K562 (cell line): ENCODE data around the gene SETD1B. TPM values are rescaled to one million over a fixed set of nuclear protein-coding genes. Genes with fewer than 3 reads are reported as not detected.

Experiments used
- ATAC-seq: fragments of 200-7000 bp; cut with Tn5 transposase; 3 replicates; pipeline ENCODE4 v1.9.1; 2020; ENCODE audit warnings: moderate library complexity
- BruUV-seq: library from RNA; stranded (reverse); fragments of 400-500 nt; replicated peaks from 2 replicates; lab custom pipeline; 2021; lab: Mats Ljungman, UMichigan
- CTCF ChIA-PET: fragments of 300-600 bp; formaldehyde crosslinking; extraction: SDS; loops from one replicate; lab custom pipeline; 2021; ENCODE audit warnings: low intra/inter-chr PET ratio; lab: Yijun Ruan, JAX
- POLR2A ChIA-PET: fragments of 300-600, 350-650 bp; sonication (Branson Sonifier 250); formaldehyde crosslinking; extraction: SDS; loops from one replicate; lab custom pipeline; 2021; ENCODE audit warnings: antibody characterized with exemption, inconsistent platforms; lab: Yijun Ruan, JAX
- DNase-seq, 4 experiments: peaks; one replicate each; pipeline versions ENCODE4 v3.0.0 to v3.0.0-alpha.2; 2011 to 2018; ENCODE audit warnings: low spot score in 3 of 4, mixed read lengths in 3 of 4; ENCODE audit errors: extremely low read depth in 1 of 4
- FAIRE-seq: peaks from 2 replicates; lab custom pipeline; 2011; peaks lifted over from hg19 to GRCh38; lab: Jason Lieb, UNC
- H2AFZ ChIP-seq: 2 replicates; pipeline ENCODE4 v1.6.0; 2011; ENCODE audit warnings: low read depth, low read length, control low read depth, inconsistent platforms
- H3K27ac ChIP-seq: fragments of 200-600 bp; 3 replicates; pipeline ENCODE4 v1.8.0; 2011; ENCODE audit warnings: low read depth, mild to moderate bottlenecking, control low read depth, inconsistent platforms, low read length, moderate library complexity, mixed read lengths; ENCODE audit errors: extremely low read depth
- H3K27me3 ChIP-seq, 2 experiments: fragments of 300-600 bp in 1 of 2; 2 replicates in 1 of 2; 3 replicates in 1 of 2; pipeline versions ENCODE4 v1.6.0 to v1.8.0; 2011; ENCODE audit warnings: inconsistent platforms in 2 of 2, low read length in 2 of 2, mild to moderate bottlenecking in 1 of 2, mixed read lengths in 1 of 2, moderate library complexity in 1 of 2; ENCODE audit not compliant: control insufficient read depth in 2 of 2, insufficient read depth in 2 of 2
- H3K36me3 ChIP-seq: fragments of 300-600 bp; 3 replicates; pipeline ENCODE4 v1.8.0; 2011; ENCODE audit warnings: mild to moderate bottlenecking, low read length, inconsistent platforms; ENCODE audit not compliant: control insufficient read depth, insufficient read depth
- H3K4me1 ChIP-seq, 2 experiments: fragments of 200-600 bp in 1 of 2; replicated peaks in 1 of 2; 2 replicates in 1 of 2; 3 replicates in 1 of 2; pipeline versions ENCODE4 v1.5.1 to v1.8.0; 2011; ENCODE audit warnings: inconsistent platforms in 2 of 2, low read length in 2 of 2, mild to moderate bottlenecking in 1 of 2, mixed read lengths in 1 of 2, moderate library complexity in 1 of 2; ENCODE audit not compliant: control insufficient read depth in 2 of 2, insufficient read depth in 2 of 2
- H3K4me2 ChIP-seq: 2 replicates; pipeline ENCODE4 v1.6.1; 2011; ENCODE audit warnings: low read length, control low read depth, inconsistent platforms, mixed read lengths; ENCODE audit not compliant: insufficient read depth
- H3K4me3 ChIP-seq: fragments of 200-600 bp; sonication (generic), shearing (Covaris generic); 2 replicates; pipeline ENCODE4 v1.5.1; 2016; ENCODE audit warnings: control low read depth, inconsistent platforms
- H3K79me2 ChIP-seq: fragments of 200-600 bp; 3 replicates; pipeline ENCODE4 v1.8.0; 2011; ENCODE audit warnings: low read length, inconsistent platforms; ENCODE audit not compliant: control insufficient read depth, insufficient read depth
- H3K9ac ChIP-seq, 2 experiments: 2 replicates each; pipeline versions ENCODE4 v1.6.0 to v1.6.1; 2011; ENCODE audit warnings: low read depth in 2 of 2, low read length in 2 of 2, control low read depth in 1 of 2, inconsistent platforms in 1 of 2, mild to moderate bottlenecking in 1 of 2, mixed read lengths in 1 of 2; ENCODE audit not compliant: insufficient read depth in 1 of 2
- H3K9me1 ChIP-seq: one replicate; pipeline ENCODE4 v1.6.0; 2011; ENCODE audit warnings: inconsistent platforms, mild to moderate bottlenecking, low read length, moderate library complexity; ENCODE audit not compliant: control insufficient read depth, insufficient read depth
- H3K9me3 ChIP-seq: replicated peaks from 2 replicates; pipeline ENCODE4 v1.5.1; 2011; ENCODE audit warnings: low read depth, low read length, inconsistent platforms; ENCODE audit not compliant: control insufficient read depth, insufficient read depth
- H4K20me1 ChIP-seq: replicated peaks from 2 replicates; pipeline ENCODE4 v1.6.1; 2011; ENCODE audit warnings: low read length, inconsistent platforms, mixed read lengths; ENCODE audit not compliant: control insufficient read depth, insufficient read depth
- E2F1 ChIP-seq: sonication (generic); formaldehyde crosslinking; IDR thresholded peaks from 2 replicates; pipeline ENCODE4 v1.8.1; 2023; ENCODE audit warnings: mild to moderate bottlenecking, missing genetic modification reagents, moderate library complexity
- L3MBTL2 ChIP-seq: fragments of 450-650 bp; IDR thresholded peaks from 2 replicates; pipeline ENCODE4 v1.6.1; 2016; ENCODE audit warnings: mild to moderate bottlenecking, moderate library complexity
- NRF1 ChIP-seq, 2 experiments: fragments of 450-650 bp; IDR thresholded peaks in 1 of 2; conservative IDR thresholded peaks in 1 of 2; 2 replicates each; pipeline ENCODE4 v1.6.1; 2014; ENCODE audit warnings: mild to moderate bottlenecking in 2 of 2
- POLR2AphosphoS2 ChIP-seq: IDR thresholded peaks from 2 replicates; pipeline ENCODE4 v1.6.1; 2012; ENCODE audit warnings: low read length, improper control_type of control experiment
- POLR2AphosphoS5 ChIP-seq: IDR thresholded peaks from 2 replicates; pipeline ENCODE4 v1.6.1; 2011; ENCODE audit warnings: mild to moderate bottlenecking, low read depth, low read length, moderate library complexity; ENCODE audit not compliant: control insufficient read depth, insufficient read depth
- RBFOX2 ChIP-seq: fragments of 200-400 bp; formaldehyde crosslinking; IDR thresholded peaks from 2 replicates; pipeline ENCODE4 v1.6.1; 2017; ENCODE audit warnings: low read depth, mild to moderate bottlenecking, low read length, moderate library complexity
- SMARCE1 ChIP-seq: fragments of 450-650 bp; IDR thresholded peaks from 2 replicates; pipeline ENCODE4 v1.7.1; 2016; ENCODE audit warnings: mild to moderate bottlenecking
- ZBTB7A ChIP-seq: IDR thresholded peaks from 2 replicates; pipeline ENCODE4 v1.6.1; 2011; ENCODE audit warnings: low read depth, mild to moderate bottlenecking, low read length, moderate library complexity, borderline replicate concordance; ENCODE audit not compliant: control insufficient read depth
- ZNF740 ChIP-seq, 3 experiments: fragments of 200-800 bp in 1 of 3; sonication (Bioruptor generic) in 1 of 3; sonication (generic) in 1 of 3; formaldehyde crosslinking in 1 of 3; IDR thresholded peaks; 2 replicates each; pipeline versions ENCODE4 v1.6.1 to v1.8.0; 2016 to 2022; ENCODE audit warnings: mild to moderate bottlenecking in 2 of 3, missing compliant biosample characterization in 2 of 3, missing genetic modification characterization in 2 of 3, missing genetic modification reagents in 1 of 3
- ZNF778 ChIP-seq: fragments of 450-650 bp; formaldehyde crosslinking; IDR thresholded peaks from 2 replicates; pipeline ENCODE4 v1.4.0; 2020; ENCODE audit warnings: mild to moderate bottlenecking, moderate library complexity
- WGBS: fragments of 100-300 bp; shearing (Covaris generic); methylation state at CpG from one replicate; pipeline ENCODE4 v1.1.6; 2016; ENCODE audit warnings: low coverage, mixed read lengths; ENCODE audit not compliant: insufficient coverage; ENCODE audit errors: missing lambda C conversion rate; 5-methylcytosine and 5-hydroxymethylcytosine counted together
- in situ Hi-C: fragments of 300-500 bp; cut with MboI; formaldehyde crosslinking; loops from 4 replicates; pipeline ENCODE4 v1.15.0; 2018; ENCODE audit warnings: inconsistent platforms, mixed read lengths
- intact Hi-C: fragments of 100-400 bp; cut with micrococcal nuclease; formaldehyde crosslinking; loops from 2 replicates; pipeline ENCODE4 v1.14.2; 2022
- polyA plus RNA-seq, 8 experiments: library from polyadenylated mRNA; depleted of rRNA in 4 of 8; stranded (reverse) in 5 of 8; unstranded in 3 of 8; fragments of >200 nt; fragmentation: Nextera tagmentation in 2 of 8; fragmentation: Illumina TruSeq in 1 of 8; extraction: Ambion mirVana in 2 of 8; extraction: Trizol in 1 of 8; gene quantifications; 2 replicates each; pipeline versions ENCODE4 v1.2.1 to v1.2.3, GENCODE V29; 2011 to 2014; ENCODE audit warnings: inconsistent platforms in 1 of 8, missing spikeins in 1 of 8
- total RNA-seq, 7 experiments: library from RNA; depleted of rRNA in 6 of 7; stranded (reverse); fragments of >200 nt in 6 of 7; fragmentation: Illumina TruSeq in 2 of 7; extraction: Trizol in 2 of 7; gene quantifications; 2 replicates each; pipeline versions ENCODE4 v1.2.1 to v1.2.3, GENCODE V29; 2011 to 2021; ENCODE audit warnings: low replicate concordance in 1 of 7

SETD1B gene
- total and polyA plus RNA-seq, 9 of the 15 experiments (the other 6 are each of a cell fraction or from before 2014, with no cell fraction given), result 0.48 to 26.6 (median 2.3) TPM

- no peak for TF ChIP-seq E2F1 (CRISPR knock-in tag)
- TF ChIP-seq POLR2AphosphoS2, result no peak
- TF ChIP-seq, all 486 proteins: peak for 22
These were observed 2.3 kb downstream of the SETD1B start (continued) for GRCh38 chr12:121806009-121806545.

GRCh38 chr12:121806546-121807423 is 3.0 kb downstream of the SETD1B start:
- DNase-seq (peak in 2 of 4 experiments; percentile 38 to 67), FAIRE-seq (peak; percentile 63), ATAC-seq (peak; percentile 22)
- intact Hi-C loops, result no loop called here
- no peak overlapping the region for H2AFZ ChIP-seq
- ChIA-PET POLR2A (interaction anchor here (0.5 to 12.1 kb wide), 5 partner anchors 8 to 82 kb away, joined by 3 to 194 read pairs (median 3); partner anchors contain the start of gene RHOF), CTCF (interaction anchor here (0.9 kb wide), 1 partner anchor 10 kb away, joined by 4 read pairs; no protein-coding TSS in a partner anchor)
- H4K20me1 ChIP-seq, result peaks cover 15% of the 10 kb centered on the region; the same call in 1 of the 2 replicates
- in situ Hi-C loops, result no loop called here
- H3K9me1 ChIP-seq, result no peaks in the 10 kb centered on the region
- H3K9ac ChIP-seq, result peak overlapping the region; percentile 79 to 91
- no peaks in the 10 kb centered on the region for H3K27me3 ChIP-seq
- peak overlapping the region; percentile 99 for H3K27ac ChIP-seq
- H3K4me2 ChIP-seq, result peak overlapping the region; percentile 93
- H3K9me3 ChIP-seq, result no peaks in the 10 kb centered on the region
- BruUV-seq, result no TSS peak
- peaks cover 56% of the 10 kb centered on the region for H3K36me3 ChIP-seq
- 36% methylated on average over 19 of the region's 21 CpGs for WGBS
- H3K79me2 ChIP-seq, result peaks cover 83% of the 10 kb centered on the region
- H3K4me3 ChIP-seq, result peak overlapping the region; percentile 80
- peaks cover 18 to 60% of the 10 kb centered on the region in 2 experiments for H3K4me1 ChIP-seq
- TF ChIP-seq L3MBTL2 (0 out of 2 replicates have a peak, but pooled peaks have one; percentile 15), NRF1 (conservative IDR thresholded peaks at IDR 0.05 in 1 of 2, IDR thresholded peaks at IDR 0.05 in 1 of 2) (0 out of 4 replicates have a peak, but pooled peaks of 1 of the 2 experiments have one; percentile 15), ZNF778 (CRISPR knock-in tag) (no peak), SMARCE1 (0 out of 2 replicates have a peak, but pooled peaks have one; percentile 15), ZNF740 (CRISPR knock-in tag; IDR thresholded peaks at IDR 0.05) (no peak), ZNF740 (tag; IDR thresholded peaks at IDR 0.05) (0 out of 4 replicates have a peak, but pooled peaks of 1 of the 2 experiments have one; percentile 22), ZBTB7A (peak; percentile 51; the same call in 1 of the 2 replicates), RBFOX2 (peak; percentile 54), POLR2AphosphoS5 (no peak)
